Right lobe of liver (tissue), 4 donors: Measurements from ENCODE around the gene EXOC4.
"Not testable (repeated sequence)": the region's sequence is repeated elsewhere in the genome, so short reads cannot be mapped to it uniquely, and the experiment has no call there.

Experiments
- CTCF ChIP-seq, 4 donors: fragments of 200-600 bp in 3 of 4; fragments of 450-650 bp in 1 of 4; IDR thresholded peaks; one replicate each; pipeline versions ENCODE4 v1.5.1 to v1.8.0; 2016 to 2022; ENCODE audit warnings: antibody characterized with exemption in 4 of 4, mild to moderate bottlenecking in 2 of 4
- POLR2A ChIP-seq: fragments of 450-650 bp; IDR thresholded peaks from one replicate; pipeline ENCODE4 v1.6.1; 2017; ENCODE audit warnings: antibody characterized with exemption, mild to moderate bottlenecking
- donor health status: DM: no; HTN: no; CAD: no.
- donor health status: DM: no; HTN: no; CAD: no.
- donor health status: DM: no; HTN: yes; CAD: no.

- not testable (repeated sequence) for TF ChIP-seq CTCF (IDR thresholded peaks at IDR 0.05); POLR2A
Observed at GRCh38 chr7:133643652-133644051, 390.8 kb downstream of the EXOC4 start.
